Stomach (tissue), 4 donors: ENCODE results near the gene NUMA1.

Experiments
- POLR2A ChIP-seq, 4 donors: fragments of 450-650 bp; IDR thresholded peaks; one replicate each; pipeline ENCODE4 v1.6.1; 2016; ENCODE audit warnings: antibody characterized with exemption in 4 of 4, control low read depth in 2 of 4, mild to moderate bottlenecking in 1 of 4, moderate library complexity in 1 of 4
- TF ChIP-seq, protein P1 (sequence below), 7 experiments: fragments of 450-650 bp in 4 of 7; fragments of 200-600 bp in 3 of 7; sonication (generic) in 3 of 7; IDR thresholded peaks; one replicate each; pipeline ENCODE4 v1.5.1; 2016 to 2019; ENCODE audit warnings: antibody characterized with exemption in 7 of 7, control low read depth in 2 of 7, mild to moderate bottlenecking in 1 of 7

DNA sequence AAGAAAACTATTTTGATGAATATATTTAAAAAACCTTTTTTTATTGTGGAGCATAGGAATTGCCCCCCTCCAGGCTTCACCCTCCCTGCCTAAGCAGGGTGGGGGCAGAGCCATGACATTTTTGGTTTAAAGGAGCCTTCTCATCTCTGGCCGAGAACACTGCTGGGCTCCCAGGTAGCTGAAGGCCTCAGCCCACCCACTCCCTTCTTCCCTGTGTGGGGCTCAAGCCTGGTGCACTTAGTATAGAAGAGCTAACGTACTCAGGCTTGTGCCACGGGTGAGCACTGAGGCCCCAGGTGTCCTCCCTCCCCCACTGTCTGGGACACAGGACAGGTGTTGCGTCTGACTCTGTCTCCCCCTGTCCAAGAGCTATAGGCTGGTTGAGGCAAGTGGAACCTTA, 83.8 kb downstream of the NUMA1 start:
- TF ChIP-seq, protein P1, sequence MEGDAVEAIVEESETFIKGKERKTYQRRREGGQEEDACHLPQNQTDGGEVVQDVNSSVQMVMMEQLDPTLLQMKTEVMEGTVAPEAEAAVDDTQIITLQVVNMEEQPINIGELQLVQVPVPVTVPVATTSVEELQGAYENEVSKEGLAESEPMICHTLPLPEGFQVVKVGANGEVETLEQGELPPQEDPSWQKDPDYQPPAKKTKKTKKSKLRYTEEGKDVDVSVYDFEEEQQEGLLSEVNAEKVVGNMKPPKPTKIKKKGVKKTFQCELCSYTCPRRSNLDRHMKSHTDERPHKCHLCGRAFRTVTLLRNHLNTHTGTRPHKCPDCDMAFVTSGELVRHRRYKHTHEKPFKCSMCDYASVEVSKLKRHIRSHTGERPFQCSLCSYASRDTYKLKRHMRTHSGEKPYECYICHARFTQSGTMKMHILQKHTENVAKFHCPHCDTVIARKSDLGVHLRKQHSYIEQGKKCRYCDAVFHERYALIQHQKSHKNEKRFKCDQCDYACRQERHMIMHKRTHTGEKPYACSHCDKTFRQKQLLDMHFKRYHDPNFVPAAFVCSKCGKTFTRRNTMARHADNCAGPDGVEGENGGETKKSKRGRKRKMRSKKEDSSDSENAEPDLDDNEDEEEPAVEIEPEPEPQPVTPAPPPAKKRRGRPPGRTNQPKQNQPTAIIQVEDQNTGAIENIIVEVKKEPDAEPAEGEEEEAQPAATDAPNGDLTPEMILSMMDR (IDR thresholded peaks at IDR 0.05), result no peak
- TF ChIP-seq POLR2A (IDR thresholded peaks at IDR 0.05), result no peak
